ENCODE results near the gene TTC34.

Gene TTC34

GRCh38 chr1:2641381-2642130, 159.9 kb downstream of the TTC34 start:
- TF ChIP-seq CTCF (IDR thresholded peaks at IDR 0.05; ENCODE audit: low read depth, low read length): no peak

GRCh38 chr1:2640626-2641025, 160.9 kb downstream of the TTC34 start:
- no peak overlapping the region for H3K4me3 ChIP-seq (replicated peaks in 1 of 2; ENCODE audit: low read depth in 2 of 2, low read length in 2 of 2)
- DNase-seq (ENCODE audit: low read depth in 2 of 2): no peak
- TF ChIP-seq CTCF (IDR thresholded peaks at IDR 0.05; ENCODE audit: low read depth, low read length): no peak

More at GRCh38 chr1:2641381-2642130, 159.9 kb downstream of the TTC34 start:
- no peak for DNase-seq (ENCODE audit: low read depth in 2 of 2)
- peak overlapping the region; percentile 67 to 80 for H3K4me3 ChIP-seq (replicated peaks in 1 of 2; ENCODE audit: low read depth in 2 of 2, low read length in 2 of 2)

GRCh38 chr1:2639607-2640521, 161.6 kb downstream of the TTC34 start:
- no peak for DNase-seq (ENCODE audit: low read depth in 2 of 2)
- no peak for TF ChIP-seq CTCF (IDR thresholded peaks at IDR 0.05; ENCODE audit: low read depth, low read length)
- H3K4me3 ChIP-seq (replicated peaks in 1 of 2; ENCODE audit: low read depth in 2 of 2, low read length in 2 of 2): no peak overlapping the region

- H3K4me3 ChIP-seq (replicated peaks in 1 of 2; ENCODE audit: low read depth in 2 of 2, low read length in 2 of 2): no peak overlapping the region
Measured at GRCh38 chr1:2639203-2639602, 162.3 kb downstream of the TTC34 start.

GRCh38 chr1:2638466-2639115, 162.9 kb downstream of the TTC34 start:
- no peak for DNase-seq (ENCODE audit: low read depth in 2 of 2)
- TF ChIP-seq CTCF (IDR thresholded peaks at IDR 0.05; ENCODE audit: low read depth, low read length): no peak
- no peak overlapping the region for H3K4me3 ChIP-seq (replicated peaks in 1 of 2; ENCODE audit: low read depth in 2 of 2, low read length in 2 of 2)

More at GRCh38 chr1:2639203-2639602, 162.3 kb downstream of the TTC34 start:
- TF ChIP-seq CTCF (IDR thresholded peaks at IDR 0.05; ENCODE audit: low read depth, low read length): no peak
- no peak for DNase-seq (ENCODE audit: low read depth in 2 of 2)

- TF ChIP-seq CTCF (IDR thresholded peaks at IDR 0.05; ENCODE audit: low read depth, low read length): no peak
- H3K4me3 ChIP-seq (replicated peaks in 1 of 2; ENCODE audit: low read depth in 2 of 2, low read length in 2 of 2): no peak overlapping the region
- no peak for DNase-seq (ENCODE audit: low read depth in 2 of 2)
Measured at GRCh38 chr1:2637442-2638145, 163.9 kb downstream of the TTC34 start.
